ENCODE measurements around the gene YIPF7.

- TF ChIP-seq GATA3 (IDR thresholded peaks at IDR 0.05; ENCODE audit: low read depth, low read length): no peak
- TF ChIP-seq GATA2 (IDR thresholded peaks at IDR 0.05; ENCODE audit: low read depth, low read length): no peak
Observed at GRCh38 chr4:44701037-44701436, 49.6 kb upstream of the YIPF7 start.

Data from SH-SY5Y (cell line).